Parathyroid adenoma (tissue), 2 donors: ENCODE results near the gene FAT2.

Experiments used
- H2AFZ ChIP-seq: fragments of 300-600 bp; sonication (generic); one replicate; pipeline ENCODE4 v1.7.0; 2017; ENCODE audit warnings: antibody characterized with exemption, mild to moderate bottlenecking
- H3K27ac ChIP-seq: fragments of 300-600 bp; sonication (generic); one replicate; pipeline ENCODE4 v1.7.0; 2017
- H3K27me3 ChIP-seq: fragments of 300-600 bp; sonication (generic); one replicate; pipeline ENCODE4 v1.7.0; 2017; ENCODE audit warnings: low read length; ENCODE audit not compliant: control insufficient read depth, insufficient read depth
- H3K36me3 ChIP-seq: fragments of 300-600 bp; sonication (generic); one replicate; pipeline ENCODE4 v1.7.0; 2017; ENCODE audit warnings: low read length; ENCODE audit not compliant: control insufficient read depth, insufficient read depth
- H3K4me1 ChIP-seq: fragments of 300-600 bp; sonication (generic); one replicate; pipeline ENCODE4 v1.7.0; 2017; ENCODE audit warnings: control low read depth
- H3K4me2 ChIP-seq: fragments of 300-600 bp; sonication (generic); one replicate; pipeline ENCODE4 v1.7.0; 2017; ENCODE audit warnings: low read length
- H3K4me3 ChIP-seq: fragments of 300-600 bp; sonication (generic); one replicate; pipeline ENCODE4 v1.7.0; 2017; ENCODE audit warnings: low read depth, low read length
- H3K79me2 ChIP-seq: fragments of 300-600 bp; sonication (generic); one replicate; pipeline ENCODE4 v1.7.0; 2017; ENCODE audit warnings: control low read depth
- H3K9ac ChIP-seq: fragments of 300-600 bp; sonication (generic); one replicate; pipeline ENCODE4 v1.7.0; 2017; ENCODE audit warnings: mild to moderate bottlenecking
- H3K9me3 ChIP-seq: fragments of 300-600 bp; sonication (generic); one replicate; pipeline ENCODE4 v1.7.0; 2017; ENCODE audit warnings: low read length; ENCODE audit not compliant: control insufficient read depth
- CTCF ChIP-seq: fragments of 300-600 bp; sonication (generic); IDR thresholded peaks from one replicate; pipeline ENCODE4 v1.7.0; 2017; ENCODE audit warnings: antibody characterized with exemption, mild to moderate bottlenecking
- donor health status: primary hyperparathyroidism.

FAT2 gene

GRCh38 chr5:151591144-151591819 is at the start of gene FAT2:
Gene FAT2 (minus strand): TSS chr5:151591331. CDS start chr5:151568931, 22,400 bp downstream.
- Histone ChIP-seq H3K9me3 (no peaks in the 10 kb centered on the region), H3K27ac (peak within 1 kb of the TSS; percentile 69), H3K36me3 (no peaks in the 10 kb centered on the region), H2AFZ (peak within 1 kb of the TSS; percentile 77), H3K9ac (no peak within 1 kb of the TSS), H3K4me3 (no peak within 1 kb of the TSS), H3K27me3 (no peaks in the 10 kb centered on the region), H3K79me2 (no peaks in the 10 kb centered on the region), H3K4me2 (peak within 1 kb of the TSS; percentile 39), H3K4me1 (peaks cover 15% of the 10 kb centered on the region)
- no peak for TF ChIP-seq CTCF

- no peak for TF ChIP-seq CTCF
- Histone ChIP-seq H3K4me2 (no peak overlapping the region), H3K4me3 (no peak overlapping the region), H3K36me3 (no peaks in the 10 kb centered on the region), H3K9ac (no peak overlapping the region), H2AFZ (no peak overlapping the region), H3K27me3 (no peaks in the 10 kb centered on the region), H3K27ac (no peak overlapping the region), H3K9me3 (no peaks in the 10 kb centered on the region), H3K4me1 (no peaks in the 10 kb centered on the region), H3K79me2 (no peaks in the 10 kb centered on the region)
Measured at GRCh38 chr5:151638619-151639018, 47.5 kb upstream of the FAT2 start.

GRCh38 chr5:151637676-151638075 is 46.5 kb upstream of the FAT2 start:
- Histone ChIP-seq H3K9me3 (no peaks in the 10 kb centered on the region), H3K4me2 (no peak overlapping the region), H3K4me3 (no peak overlapping the region), H3K79me2 (no peaks in the 10 kb centered on the region), H3K27ac (no peak overlapping the region), H3K9ac (no peak overlapping the region), H3K36me3 (no peaks in the 10 kb centered on the region), H2AFZ (no peak overlapping the region), H3K27me3 (no peaks in the 10 kb centered on the region), H3K4me1 (no peaks in the 10 kb centered on the region)
- TF ChIP-seq CTCF = no peak

- Histone ChIP-seq H3K4me2 (no peak overlapping the region), H3K4me1 (no peaks in the 10 kb centered on the region), H3K4me3 (no peak overlapping the region), H3K27me3 (no peaks in the 10 kb centered on the region), H2AFZ (no peak overlapping the region), H3K79me2 (no peaks in the 10 kb centered on the region), H3K36me3 (no peaks in the 10 kb centered on the region), H3K27ac (no peak overlapping the region), H3K9ac (no peak overlapping the region), H3K9me3 (no peaks in the 10 kb centered on the region)
- TF ChIP-seq CTCF = no peak
Measured at GRCh38 chr5:151633892-151634291, 42.8 kb upstream of the FAT2 start.

- H3K4me1 ChIP-seq = no peaks in the 10 kb centered on the region
- H3K27ac ChIP-seq = no peak overlapping the region
- H3K36me3 ChIP-seq = no peaks in the 10 kb centered on the region
- TF ChIP-seq CTCF = no peak
- no peaks in the 10 kb centered on the region for H3K27me3 ChIP-seq
- H3K79me2 ChIP-seq = no peaks in the 10 kb centered on the region
- H2AFZ ChIP-seq = no peak overlapping the region
- no peaks in the 10 kb centered on the region for H3K9me3 ChIP-seq
- no peak overlapping the region for H3K4me3 ChIP-seq
- no peak overlapping the region for H3K9ac ChIP-seq
- no peak overlapping the region for H3K4me2 ChIP-seq
Measured at GRCh38 chr5:151632941-151633340, 41.8 kb upstream of the FAT2 start.
